Bone marrow (tissue), 2 donors: Measurements from ENCODE around the gene MED27.
A peak's percentile ranks its signal among the peaks of the same experiment; 100 is the strongest.

Experiments used
- DNase-seq, 2 donors: peaks; one replicate each; lab custom pipeline; 2025; lab: John Stamatoyannopoulos, UW

MED27 gene, protein sequence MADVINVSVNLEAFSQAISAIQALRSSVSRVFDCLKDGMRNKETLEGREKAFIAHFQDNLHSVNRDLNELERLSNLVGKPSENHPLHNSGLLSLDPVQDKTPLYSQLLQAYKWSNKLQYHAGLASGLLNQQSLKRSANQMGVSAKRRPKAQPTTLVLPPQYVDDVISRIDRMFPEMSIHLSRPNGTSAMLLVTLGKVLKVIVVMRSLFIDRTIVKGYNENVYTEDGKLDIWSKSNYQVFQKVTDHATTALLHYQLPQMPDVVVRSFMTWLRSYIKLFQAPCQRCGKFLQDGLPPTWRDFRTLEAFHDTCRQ

DNA sequence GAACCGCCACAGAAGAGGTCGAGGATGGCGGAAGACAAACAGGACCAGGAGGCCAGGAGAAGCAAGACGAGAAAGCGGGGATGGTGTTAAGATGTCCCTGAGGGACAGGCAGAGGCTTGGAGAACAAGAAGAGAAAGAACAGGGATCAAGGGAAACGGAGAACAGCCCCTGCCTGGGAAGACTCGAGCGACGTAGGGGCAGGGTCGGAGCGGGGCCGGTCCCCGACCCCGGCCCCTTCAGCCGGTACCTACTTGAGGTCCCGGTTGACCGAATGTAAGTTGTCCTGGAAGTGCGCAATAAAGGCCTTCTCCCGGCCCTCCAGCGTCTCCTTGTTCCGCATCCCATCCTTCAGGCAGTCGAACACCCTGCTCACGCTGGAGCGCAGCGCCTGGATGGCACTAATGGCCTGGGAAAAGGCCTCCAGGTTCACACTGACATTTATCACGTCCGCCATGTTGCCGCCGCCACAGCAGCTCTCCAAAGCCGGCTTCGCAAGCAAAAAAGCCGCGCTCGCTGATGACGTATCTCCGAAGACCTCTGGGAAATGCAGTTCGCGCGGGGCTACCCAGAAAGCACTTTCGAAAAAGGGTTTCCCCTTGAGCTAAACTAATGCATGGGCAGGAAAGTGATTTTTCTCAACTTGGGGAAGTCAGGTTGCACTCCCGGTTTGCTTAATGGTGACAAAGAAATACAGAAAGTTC is at the start of gene MED27:
Gene MED27 (minus strand): TSS at position 477 of the 701 bp plus-strand sequence. CDS start 23 bp downstream, at position 454.
- peak; percentile 80 to 89 for DNase-seq

GRCh38 chr9:132127888-132128534 is 48.3 kb upstream of the MED27 start:
- no peak for DNase-seq

GRCh38 chr9:132126680-132127236 is 47.1 kb upstream of the MED27 start:
- no peak for DNase-seq

DNA sequence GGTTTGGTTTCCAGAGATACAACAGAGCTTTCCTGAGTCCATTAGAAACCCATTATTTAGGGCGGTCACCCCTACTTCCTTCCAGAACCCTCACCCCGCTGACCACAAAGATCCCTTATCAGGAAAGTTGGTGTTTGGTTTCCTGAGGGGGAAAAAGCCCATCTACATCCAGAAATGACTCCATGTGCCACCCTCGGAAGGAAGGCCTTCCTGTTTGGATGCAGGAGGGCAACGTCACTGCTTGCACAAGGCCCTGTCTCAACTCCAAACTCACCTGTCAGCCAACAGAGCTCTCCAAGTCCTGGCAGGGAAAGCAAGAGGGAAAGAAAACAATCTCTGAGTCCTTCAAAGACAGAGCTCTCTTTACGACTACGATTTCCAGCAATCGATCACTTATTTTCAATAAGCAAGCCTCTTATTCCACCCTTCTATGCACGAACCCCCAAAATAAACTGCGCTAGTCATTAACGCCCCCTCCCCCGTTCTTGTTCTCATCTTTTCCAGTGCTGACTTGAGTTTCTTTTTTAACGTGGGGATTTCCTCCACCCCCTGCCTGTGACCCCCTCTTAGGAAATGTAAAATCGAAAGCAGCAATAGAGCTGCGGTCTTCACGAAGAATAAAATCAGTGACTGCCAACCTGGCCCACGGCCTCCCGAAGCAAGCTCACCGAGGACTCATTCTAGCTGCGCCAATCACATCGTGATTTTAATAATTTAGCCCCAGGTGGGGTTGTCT is 46.4 kb upstream of the MED27 start:
- no peak for DNase-seq

- no peak for DNase-seq
These were observed 45.7 kb upstream of the MED27 start for GRCh38 chr9:132125361-132125760.

DNA sequence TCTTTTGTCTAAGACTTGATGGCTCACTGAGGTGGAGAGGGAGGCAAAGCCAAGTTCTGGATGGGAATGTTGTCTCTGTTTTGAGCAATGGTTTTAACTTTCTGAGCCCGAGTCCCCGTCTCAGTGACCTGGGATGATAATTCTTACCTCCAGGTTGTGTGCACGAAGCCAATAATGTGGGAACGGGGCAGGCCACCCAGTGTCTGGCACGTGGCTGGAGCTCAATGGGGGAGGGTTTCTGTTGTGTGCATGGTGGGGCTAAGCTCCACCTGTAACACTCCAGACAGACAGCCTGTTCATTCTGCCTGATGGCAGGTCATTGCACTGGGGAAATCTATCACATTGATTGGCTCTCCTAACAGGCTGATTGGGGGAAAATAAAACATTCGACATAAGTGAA is 45.1 kb upstream of the MED27 start:
- DNase-seq: no peak

- DNase-seq: no peak
These were observed 41.4 kb upstream of the MED27 start for GRCh38 chr9:132121021-132121420.

DNA sequence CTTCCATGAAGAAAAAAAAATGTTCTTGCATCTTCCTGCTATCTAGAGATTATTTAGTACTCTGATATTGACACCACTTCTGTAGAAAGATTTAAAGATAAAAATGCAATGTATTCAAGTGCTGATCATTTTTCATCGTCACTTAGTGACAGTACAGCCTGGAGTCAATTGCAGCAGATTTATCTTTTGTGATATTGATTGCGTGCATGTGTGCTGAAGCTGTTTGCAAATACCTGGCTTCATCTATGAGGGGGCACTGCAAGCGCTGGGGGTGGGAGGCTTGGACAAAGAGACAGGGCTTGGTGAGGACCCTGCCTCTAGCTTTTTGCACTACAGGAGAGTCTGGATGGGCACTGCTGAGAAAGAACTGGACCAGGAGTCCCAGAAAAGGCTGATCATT is 38.0 kb upstream of the MED27 start:
- no peak for DNase-seq

DNA sequence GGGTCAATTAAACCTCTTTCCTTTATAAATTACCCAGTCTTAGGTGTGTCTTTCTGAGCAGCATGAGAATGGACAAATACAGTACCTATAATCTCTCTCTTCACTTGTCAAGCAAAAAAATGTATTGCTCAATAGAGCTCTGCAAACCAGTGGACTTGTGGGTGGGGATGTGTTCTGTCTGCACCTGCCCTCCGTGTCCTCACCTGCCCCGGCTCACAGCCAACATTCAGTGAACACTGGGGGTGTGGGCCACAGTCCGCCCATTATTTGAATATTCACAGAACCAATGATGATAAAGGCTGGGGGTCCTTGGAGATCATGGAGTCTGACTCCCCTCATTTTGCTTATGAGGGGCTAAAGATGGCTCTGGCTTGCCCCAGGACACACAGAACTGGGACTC is 36.9 kb upstream of the MED27 start:
- no peak for DNase-seq

DNA sequence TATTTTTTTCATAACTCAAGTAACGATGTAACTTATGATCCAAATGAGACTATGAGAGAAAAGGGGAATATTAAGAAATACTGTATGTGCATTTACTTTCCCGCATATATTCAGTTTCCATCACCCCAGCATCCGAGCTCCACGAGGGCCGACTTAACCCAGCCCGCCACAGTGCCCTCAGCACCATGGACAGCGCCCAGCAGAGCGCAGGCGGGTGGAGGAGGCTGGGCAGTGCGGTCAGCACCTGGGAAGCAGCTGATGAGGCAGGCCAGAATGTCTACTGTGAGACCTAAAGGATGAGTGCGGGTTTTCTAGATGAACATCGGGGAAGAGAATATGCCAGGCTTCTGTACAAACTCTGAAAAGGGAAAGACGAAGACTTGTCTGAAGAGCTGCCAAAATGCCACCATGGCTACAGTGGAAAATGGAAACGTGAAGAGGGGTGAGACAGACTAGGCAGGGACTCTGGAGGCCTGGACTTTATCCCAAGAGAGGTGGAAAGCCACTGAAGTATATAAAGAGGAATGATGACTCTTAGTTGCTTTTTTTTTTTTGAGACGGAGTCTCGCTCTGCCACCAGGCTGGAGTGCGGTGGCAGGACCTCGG is 34.5 kb upstream of the MED27 start:
- DNase-seq: no peak

DNA sequence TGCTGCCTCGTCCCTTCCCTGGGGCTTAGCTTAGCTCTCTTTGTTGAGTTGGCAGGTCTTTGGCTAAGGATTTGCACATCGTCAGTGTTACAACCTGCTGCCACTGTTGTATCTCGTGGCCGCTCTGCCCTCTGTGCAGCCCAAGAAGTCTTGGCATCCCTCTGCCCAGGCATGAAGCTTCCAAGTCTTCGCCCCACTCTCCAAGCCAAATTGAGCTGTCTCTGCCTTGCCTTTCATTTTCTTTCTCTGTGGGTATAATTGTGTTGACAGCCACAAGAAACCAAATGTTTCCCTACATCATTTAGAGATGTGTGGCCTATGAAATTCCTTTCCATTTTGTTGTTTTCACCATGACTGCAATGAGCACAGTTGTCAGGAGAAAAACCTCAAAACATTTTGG is 29.6 kb upstream of the MED27 start:
- no peak for DNase-seq

- DNase-seq: no peak
These were observed 29.1 kb upstream of the MED27 start for GRCh38 chr9:132108728-132109127.

DNA sequence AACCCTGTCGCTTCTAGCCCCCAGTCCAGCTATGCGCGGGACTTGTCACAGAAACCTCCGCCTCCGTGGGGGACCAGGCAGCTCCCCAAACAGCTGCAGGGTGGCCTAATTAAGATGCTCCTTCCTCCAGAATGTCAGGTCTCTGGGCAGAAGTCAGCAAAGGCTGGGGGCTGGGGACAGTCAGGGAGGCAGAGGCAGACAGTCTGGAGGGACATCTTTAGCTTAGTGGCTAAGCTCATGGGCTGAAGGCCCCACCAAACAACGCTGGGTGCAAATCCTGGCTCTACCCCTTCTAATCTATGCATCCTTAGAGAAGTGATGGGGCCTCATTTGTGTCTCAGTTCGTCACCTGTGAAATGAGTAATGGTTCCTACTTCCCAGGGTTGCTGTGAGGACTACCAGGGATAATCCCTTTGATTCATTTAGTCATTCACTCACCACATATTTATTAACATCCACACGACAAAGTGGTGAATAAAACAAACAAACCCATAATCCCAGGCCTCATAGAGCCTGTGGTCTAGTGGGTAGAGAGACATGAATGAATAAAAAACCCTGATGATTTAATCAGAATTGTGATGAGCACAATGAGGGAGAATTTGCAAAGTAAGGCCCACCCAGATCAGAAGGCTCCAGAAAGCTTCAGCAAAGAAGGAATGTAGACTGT is 20.2 kb upstream of the MED27 start:
- DNase-seq: no peak

GRCh38 chr9:132099167-132099566 is 19.5 kb upstream of the MED27 start:
- no peak for DNase-seq

DNA sequence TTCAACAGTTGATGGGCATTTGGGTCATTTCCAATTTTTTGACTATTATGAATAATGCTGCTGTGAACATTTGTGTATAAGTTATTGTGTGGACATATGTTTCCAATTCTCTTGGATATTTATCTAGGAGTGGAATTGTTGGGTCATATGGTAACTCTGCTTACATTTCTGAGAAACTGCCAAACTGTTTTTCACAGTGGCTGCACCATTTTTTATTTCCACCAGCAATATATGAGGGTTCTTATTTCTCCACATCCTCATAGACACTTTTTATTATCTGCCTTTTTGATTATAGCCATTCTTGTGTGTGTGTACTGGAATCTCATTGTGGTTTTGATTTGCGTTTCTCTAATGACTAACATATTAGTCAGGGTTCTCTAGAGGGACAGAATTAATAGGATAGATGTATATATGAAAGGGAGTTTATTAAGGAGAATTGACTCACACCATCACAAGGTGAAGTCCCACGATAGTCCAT is 14.7 kb upstream of the MED27 start:
- DNase-seq: no peak

DNA sequence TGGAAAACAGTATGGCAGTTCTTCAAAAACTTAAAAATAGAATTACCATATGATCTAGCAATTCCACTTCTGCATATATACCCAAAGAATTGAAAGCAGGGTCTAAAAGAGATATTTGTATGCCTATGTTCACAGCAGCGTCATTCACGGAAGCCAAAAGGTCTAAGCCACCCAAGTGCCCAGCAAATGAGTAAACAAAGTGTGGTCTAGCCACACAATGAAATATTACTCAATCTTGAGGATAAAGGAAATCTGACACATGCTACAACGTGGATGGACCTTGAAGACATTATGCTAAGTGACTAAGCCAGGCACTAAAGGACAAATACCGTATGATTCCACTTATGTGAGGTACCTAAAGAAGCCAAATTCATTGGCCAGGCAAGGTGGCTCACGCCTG is 11.1 kb upstream of the MED27 start:
- no peak for DNase-seq

- no peak for DNase-seq
These were observed 7.9 kb upstream of the MED27 start for GRCh38 chr9:132087438-132088030.

GRCh38 chr9:132082188-132082587 is 2.5 kb upstream of the MED27 start:
- no peak for DNase-seq

- no peak for DNase-seq
These were observed 839 bp downstream of the MED27 start for GRCh38 chr9:132078699-132079356.
